Measurements from ENCODE around the gene GIMAP8.
"Not testable (repeated sequence)": the region's sequence is repeated elsewhere in the genome, so short reads cannot be mapped to it uniquely, and the experiment has no call there.

DNA sequence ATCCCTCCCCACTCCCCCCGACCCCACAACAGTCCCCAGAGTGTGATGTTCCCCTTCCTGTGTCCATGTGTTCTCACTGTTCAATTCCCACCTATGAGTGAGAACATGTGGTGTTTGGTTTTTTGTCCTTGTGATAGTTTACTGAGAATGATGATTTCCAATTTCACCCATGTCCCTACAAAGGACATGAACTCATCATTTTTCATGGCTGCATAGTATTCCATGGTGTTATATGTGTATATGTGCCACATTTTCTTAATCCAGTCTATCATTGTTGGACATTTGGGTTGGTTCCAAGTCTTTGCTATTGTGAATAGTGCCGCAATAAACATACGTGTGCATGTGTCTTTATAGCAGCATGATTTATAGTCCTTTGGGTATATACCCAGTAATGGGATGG lies 43.0 kb downstream of the GIMAP8 start:
- not testable (repeated sequence) for TF ChIP-seq CTCF, POLR2A, POLR2AphosphoS5 (IDR thresholded peaks at IDR 0.05)
